HCT116 (cell line): Measurements from ENCODE around the gene CTXND1. TPM values are rescaled to one million over a fixed set of nuclear protein-coding genes. Genes with fewer than 3 reads are reported as not detected.

ENCODE experiments used
- ATAC-seq: fragments of 200-7000 bp; cut with Tn5 transposase; 2 replicates; pipeline ENCODE4 v1.9.1; 2020; ENCODE audit warnings: mild to moderate bottlenecking, moderate library complexity
- BruUV-seq: library from RNA; stranded (reverse); fragments of 400-500 nt; replicated peaks from 2 replicates; lab custom pipeline; 2021; lab: Mats Ljungman, UMichigan
- CTCF ChIA-PET: fragments of 300-600 bp; sonication (Branson Sonifier 250); formaldehyde crosslinking; loops from one replicate; lab custom pipeline; 2021; ENCODE audit warnings: antibody characterized with exemption; lab: Charles Lee
- POLR2A ChIA-PET: fragments of 300-600, 350-600 bp; sonication (Branson Sonifier 250); formaldehyde crosslinking; loops from one replicate; lab custom pipeline; 2021; ENCODE audit warnings: antibody characterized with exemption; lab: Charles Lee
- RAD21 ChIA-PET, 2 experiments: fragments of 300-600 bp; sonication (Branson Sonifier 250); formaldehyde crosslinking; loops; one replicate each; lab custom pipeline; 2023; ENCODE audit warnings: low total read pairs in 2 of 2; ENCODE audit not compliant: uncharacterized antibody in 2 of 2, unreplicated experiment in 2 of 2, low non-redundant PET in 1 of 2; lab: Charles Lee
- DNase-seq: peaks from one replicate; pipeline ENCODE4 v3.0.0-alpha.2; 2010; ENCODE audit warnings: low read depth, low spot score
- H2AFZ ChIP-seq: fragments of 200-600 bp; shearing (Covaris generic), sonication (generic); 2 replicates; pipeline ENCODE4 v1.6.1; 2017; ENCODE audit warnings: low read depth, mixed run types, mixed read lengths, antibody characterized with exemption, low read length; ENCODE audit not compliant: poor library complexity, severe bottlenecking
- H3K27ac ChIP-seq: 2 replicates; pipeline ENCODE4 v1.5.1; 2012; ENCODE audit warnings: low read depth, low read length
- H3K27me3 ChIP-seq: fragments of 200-600 bp; sonication (generic); 2 replicates; pipeline ENCODE4 v1.6.1; 2016; ENCODE audit warnings: mixed run types, low read length, mixed read lengths; ENCODE audit not compliant: insufficient read depth
- H3K36me3 ChIP-seq, 2 experiments: fragments of 200-500 bp in 1 of 2; fragments of 200-600 bp in 1 of 2; sonication (Bioruptor generic) in 1 of 2; sonication (generic) in 1 of 2; 2 replicates each; pipeline versions ENCODE4 v1.5.1 to v1.6.1; 2014 to 2016; ENCODE audit warnings: low read length in 2 of 2, inconsistent platforms in 1 of 2, mixed read lengths in 1 of 2, mixed run types in 1 of 2; ENCODE audit not compliant: insufficient read depth in 2 of 2, control insufficient read depth in 1 of 2
- H3K4me1 ChIP-seq, 2 experiments: fragments of 200-600 bp in 1 of 2; sonication (generic) in 1 of 2; 2 replicates each; pipeline versions ENCODE4 v1.5.1 to v1.6.1; 2012 to 2017; ENCODE audit warnings: low read length in 2 of 2, inconsistent platforms in 1 of 2, mild to moderate bottlenecking in 1 of 2, mixed read lengths in 1 of 2, mixed run types in 1 of 2, moderate library complexity in 1 of 2; ENCODE audit not compliant: insufficient read depth in 2 of 2, control insufficient read depth in 1 of 2
- H3K4me2 ChIP-seq: fragments of 200-600 bp; sonication (generic); 2 replicates; pipeline ENCODE4 v1.6.1; 2017; ENCODE audit warnings: mixed run types, low read length, mixed read lengths
- H3K4me3 ChIP-seq, 2 experiments: fragments of 200-600 bp in 1 of 2; sonication (generic) in 1 of 2; replicated peaks in 1 of 2; 2 replicates each; pipeline ENCODE4 v1.5.1; 2011 to 2016; ENCODE audit warnings: low read length in 2 of 2, control low read depth in 1 of 2, low read depth in 1 of 2, mild to moderate bottlenecking in 1 of 2, mixed read lengths in 1 of 2, mixed run types in 1 of 2
- H3K79me2 ChIP-seq: fragments of 200-600 bp; sonication (generic); 2 replicates; pipeline ENCODE4 v1.6.1; 2017; ENCODE audit warnings: mild to moderate bottlenecking, mixed run types, low read length, moderate library complexity, mixed read lengths; ENCODE audit not compliant: insufficient read depth
- H3K9ac ChIP-seq: fragments of 200-600 bp; sonication (generic); 2 replicates; pipeline ENCODE4 v1.6.1; 2016; ENCODE audit warnings: low read length, mixed read lengths
- H3K9me2 ChIP-seq: fragments of 200-600 bp; sonication (generic), shearing (Covaris generic); 2 replicates; pipeline ENCODE4 v1.6.1; 2017; ENCODE audit warnings: mixed run types, mild to moderate bottlenecking, moderate library complexity; ENCODE audit not compliant: insufficient read depth
- H3K9me3 ChIP-seq, 2 experiments: fragments of 200-500 bp in 1 of 2; fragments of 200-600 bp in 1 of 2; sonication (Bioruptor generic) in 1 of 2; sonication (generic) in 1 of 2; 2 replicates each; pipeline ENCODE4 v1.6.1; 2014 to 2017; ENCODE audit warnings: low read length in 2 of 2, mixed read lengths in 2 of 2, inconsistent platforms in 1 of 2, low read depth in 1 of 2, mild to moderate bottlenecking in 1 of 2, mixed run types in 1 of 2, moderate library complexity in 1 of 2; ENCODE audit not compliant: control insufficient read depth in 1 of 2, insufficient read depth in 1 of 2
- H4K20me1 ChIP-seq: fragments of 200-600 bp; sonication (generic), shearing (Covaris generic); 2 replicates; pipeline ENCODE4 v1.6.1; 2017; ENCODE audit warnings: mixed run types, mild to moderate bottlenecking, moderate library complexity; ENCODE audit not compliant: insufficient read depth
- ATF3 ChIP-seq: IDR thresholded peaks from 2 replicates; pipeline ENCODE4 v1.6.1; 2012
- CBX3 ChIP-seq: IDR thresholded peaks from 2 replicates; pipeline ENCODE4 v1.6.1; 2012; ENCODE audit warnings: low read depth
- CTCF ChIP-seq, 3 experiments: fragments of 200-600 bp in 1 of 3; sonication (generic) in 1 of 3; IDR thresholded peaks in 2 of 3; conservative IDR thresholded peaks in 1 of 3; 2 replicates each; pipeline ENCODE4 v1.5.1; 2012 to 2017; ENCODE audit warnings: low read depth in 2 of 3, low read length in 2 of 3, antibody characterized with exemption in 1 of 3, borderline replicate concordance in 1 of 3, control low read depth in 1 of 3, mild to moderate bottlenecking in 1 of 3, mixed read lengths in 1 of 3, mixed run types in 1 of 3, moderate library complexity in 1 of 3; ENCODE audit not compliant: insufficient read depth in 1 of 3
- ELF1 ChIP-seq: IDR thresholded peaks from 2 replicates; pipeline ENCODE4 v1.6.1; 2012; ENCODE audit warnings: low read depth, borderline replicate concordance
- EZH2 ChIP-seq: fragments of 200-600 bp; sonication (generic); IDR thresholded peaks from 2 replicates; pipeline ENCODE4 v1.6.1; 2017; ENCODE audit warnings: antibody characterized with exemption, mixed run types
- EZH2phosphoT487 ChIP-seq: fragments of 200-600 bp; IDR thresholded peaks from 2 replicates; pipeline ENCODE4 v1.6.1; 2018; ENCODE audit warnings: antibody characterized with exemption, borderline replicate concordance
- FOSL1 ChIP-seq: IDR thresholded peaks from 2 replicates; pipeline ENCODE4 v1.6.1; 2012; ENCODE audit warnings: low read depth
- MAX ChIP-seq: IDR thresholded peaks from 2 replicates; pipeline ENCODE4 v1.6.1; 2012
- POLR2A ChIP-seq: IDR thresholded peaks from 2 replicates; pipeline ENCODE4 v1.7.0; 2011; ENCODE audit warnings: borderline replicate concordance; ENCODE audit not compliant: insufficient read depth, insufficient read length; ENCODE audit errors: extremely low read depth
- RAD21 ChIP-seq: IDR thresholded peaks from 2 replicates; pipeline ENCODE4 v1.6.1; 2012; ENCODE audit warnings: low read depth, mild to moderate bottlenecking
- SP1 ChIP-seq: IDR thresholded peaks from 2 replicates; pipeline ENCODE4 v1.6.1; 2012; ENCODE audit warnings: low read depth
- TCF7L2 ChIP-seq: IDR thresholded peaks from 2 replicates; pipeline ENCODE4 v1.7.0; 2011; ENCODE audit warnings: borderline replicate concordance, inconsistent platforms; ENCODE audit not compliant: insufficient read depth, insufficient read length; ENCODE audit errors: extremely low read depth
- YY1 ChIP-seq: IDR thresholded peaks from 2 replicates; pipeline ENCODE4 v1.6.1; 2011; ENCODE audit warnings: low read length, low read depth, moderate library complexity, mild to moderate bottlenecking; ENCODE audit not compliant: insufficient replicate concordance; ENCODE audit errors: extremely low read depth
- ZFX ChIP-seq: fragments of 450-650 bp; IDR thresholded peaks from 2 replicates; pipeline ENCODE4 v1.6.1; 2017
- ZNF274 ChIP-seq: fragments of 200-500 bp; sonication (Bioruptor generic); IDR thresholded peaks from 2 replicates; pipeline ENCODE4 v1.6.1; 2014; ENCODE audit warnings: mild to moderate bottlenecking, low read depth, low read length, inconsistent platforms
- intact Hi-C: fragments of 100-400 bp; cut with micrococcal nuclease; formaldehyde crosslinking; loops from 2 replicates; pipeline ENCODE4 v1.10.0; 2022
- total RNA-seq: library from RNA; stranded (reverse); gene quantifications from one replicate; pipeline ENCODE4 v1.2.1, GENCODE V29; 2021; ENCODE audit not compliant: unreplicated experiment

CTXND1 gene
- total RNA-seq, 1 experiment from 2014 or later = not detected

- no peak for TF ChIP-seq YY1
Measured at GRCh38 chr15:80171787-80172186, 80.2 kb downstream of the CTXND1 start (continued).

- BruUV-seq = no TSS peak
- CTCF ChIA-PET = no interaction called here
- DNase-seq (no peak), ATAC-seq (no peak)
- intact Hi-C loops = loop anchor here (5.0 to 10.0 kb wide), 4 partner anchors 276 to 788 kb away; partner anchors contain the start of gene MTHFS
- Histone ChIP-seq H3K9me3 (no peaks in the 10 kb centered on the region), H3K9me2 (no peaks in the 10 kb centered on the region), H3K27ac (no peak overlapping the region), H3K4me3 (no peak overlapping the region), H3K36me3 (no peaks in the 10 kb centered on the region), H3K79me2 (no peaks in the 10 kb centered on the region), H3K4me2 (no peak overlapping the region), H4K20me1 (no peaks in the 10 kb centered on the region), H2AFZ (no peak overlapping the region), H3K4me1 (no peaks in the 10 kb centered on the region), H3K27me3 (no peaks in the 10 kb centered on the region), H3K9ac (no peak overlapping the region)
- TF ChIP-seq ATF3 (no peak), ZFX (no peak), FOSL1 (no peak), MAX (no peak), CBX3 (no peak), SP1 (no peak), EZH2phosphoT487 (no peak), ELF1 (no peak), YY1 (no peak), POLR2A (no peak), CTCF (IDR thresholded peaks at IDR 0.05 in 2 of 3, conservative IDR thresholded peaks at IDR 0.05 in 1 of 3; ENCODE audit: borderline replicate concordance in 1 of 3, insufficient read depth in 1 of 3, low read depth in 2 of 3, low read length in 2 of 3) (no peak), RAD21 (no peak), EZH2 (no peak), TCF7L2 (no peak), ZNF274 (no peak)
- POLR2A ChIA-PET = no interaction called here
- RAD21 ChIA-PET = no interaction called here
Measured at GRCh38 chr15:80170596-80170995, 81.4 kb downstream of the CTXND1 start.
